ENCODE results near the gene CHRM1.

CHRM1 gene

DNA sequence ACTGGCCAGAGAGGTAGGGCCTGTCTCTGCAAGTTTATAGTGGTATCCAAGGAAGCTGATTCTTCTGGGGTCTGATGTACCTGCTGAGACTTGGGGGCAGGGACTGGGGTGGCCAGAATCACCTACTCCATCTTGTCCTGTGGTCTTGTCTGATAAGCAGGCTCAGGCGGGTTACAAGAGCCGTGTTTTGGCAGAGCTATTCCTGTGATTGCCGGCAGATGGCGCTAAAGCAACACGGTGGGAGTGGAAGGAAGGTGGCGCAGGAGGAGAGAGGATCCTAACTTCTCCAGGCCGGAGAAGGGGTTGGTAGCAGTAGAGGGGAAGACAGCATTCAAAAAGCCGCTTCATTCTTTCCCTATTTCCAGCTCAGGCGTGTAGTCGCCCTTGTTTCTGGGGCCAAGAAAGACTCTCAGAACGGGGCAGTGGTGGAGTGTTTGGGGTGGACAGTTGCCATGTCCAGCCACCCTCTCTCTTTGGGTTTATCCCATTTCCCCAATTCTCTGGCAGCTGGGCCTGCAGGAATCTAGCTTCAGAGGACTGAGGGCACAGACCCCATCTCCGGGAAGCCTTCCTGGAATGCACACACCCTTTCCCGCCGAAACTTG, 15.1 kb downstream of the CHRM1 start:
- TF ChIP-seq, protein P1, sequence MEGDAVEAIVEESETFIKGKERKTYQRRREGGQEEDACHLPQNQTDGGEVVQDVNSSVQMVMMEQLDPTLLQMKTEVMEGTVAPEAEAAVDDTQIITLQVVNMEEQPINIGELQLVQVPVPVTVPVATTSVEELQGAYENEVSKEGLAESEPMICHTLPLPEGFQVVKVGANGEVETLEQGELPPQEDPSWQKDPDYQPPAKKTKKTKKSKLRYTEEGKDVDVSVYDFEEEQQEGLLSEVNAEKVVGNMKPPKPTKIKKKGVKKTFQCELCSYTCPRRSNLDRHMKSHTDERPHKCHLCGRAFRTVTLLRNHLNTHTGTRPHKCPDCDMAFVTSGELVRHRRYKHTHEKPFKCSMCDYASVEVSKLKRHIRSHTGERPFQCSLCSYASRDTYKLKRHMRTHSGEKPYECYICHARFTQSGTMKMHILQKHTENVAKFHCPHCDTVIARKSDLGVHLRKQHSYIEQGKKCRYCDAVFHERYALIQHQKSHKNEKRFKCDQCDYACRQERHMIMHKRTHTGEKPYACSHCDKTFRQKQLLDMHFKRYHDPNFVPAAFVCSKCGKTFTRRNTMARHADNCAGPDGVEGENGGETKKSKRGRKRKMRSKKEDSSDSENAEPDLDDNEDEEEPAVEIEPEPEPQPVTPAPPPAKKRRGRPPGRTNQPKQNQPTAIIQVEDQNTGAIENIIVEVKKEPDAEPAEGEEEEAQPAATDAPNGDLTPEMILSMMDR (IDR thresholded peaks at IDR 0.05) = peak; percentile 95

DNA sequence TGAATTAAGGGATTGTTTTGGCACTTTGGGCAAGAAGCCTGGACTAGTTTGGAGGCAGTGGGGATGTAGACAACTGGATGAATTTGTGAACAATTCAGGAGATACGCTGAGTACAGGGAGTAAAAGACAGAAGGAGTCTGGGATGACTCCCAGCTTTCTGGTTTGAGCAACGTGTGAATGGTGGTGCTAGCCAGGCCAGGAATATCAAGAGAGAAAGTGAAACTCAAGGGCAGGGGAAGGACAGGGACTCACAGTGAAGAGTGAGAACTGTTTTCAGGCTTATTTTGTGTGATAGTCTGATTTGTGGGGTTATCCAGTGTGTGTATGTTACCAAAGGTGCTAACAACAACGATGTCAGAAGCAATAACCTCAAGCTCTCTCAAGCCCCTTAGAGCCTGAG, 15.9 kb downstream of the CHRM1 start:
- TF ChIP-seq, protein P1 (IDR thresholded peaks at IDR 0.05) = no peak

DNA sequence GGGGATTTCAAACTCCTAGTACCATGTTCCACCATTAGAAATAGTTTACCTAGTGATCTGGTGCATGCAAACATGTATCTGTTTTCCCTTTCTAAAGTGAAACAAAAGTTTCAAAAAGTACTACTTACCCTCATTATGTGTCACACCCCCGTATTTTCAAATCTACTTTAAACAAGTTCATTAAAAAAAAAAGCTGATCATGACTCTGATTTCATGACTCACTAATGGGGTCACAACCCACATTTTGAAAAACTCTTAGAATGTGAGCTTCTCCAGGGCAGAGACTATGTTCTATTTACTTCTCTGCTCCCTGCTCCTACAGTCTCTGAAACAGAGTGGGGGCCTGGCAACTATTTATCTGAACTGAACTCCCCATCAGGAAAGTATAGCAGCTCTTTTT, 18.2 kb downstream of the CHRM1 start:
- TF ChIP-seq, protein P1 (IDR thresholded peaks at IDR 0.05) = no peak

DNA sequence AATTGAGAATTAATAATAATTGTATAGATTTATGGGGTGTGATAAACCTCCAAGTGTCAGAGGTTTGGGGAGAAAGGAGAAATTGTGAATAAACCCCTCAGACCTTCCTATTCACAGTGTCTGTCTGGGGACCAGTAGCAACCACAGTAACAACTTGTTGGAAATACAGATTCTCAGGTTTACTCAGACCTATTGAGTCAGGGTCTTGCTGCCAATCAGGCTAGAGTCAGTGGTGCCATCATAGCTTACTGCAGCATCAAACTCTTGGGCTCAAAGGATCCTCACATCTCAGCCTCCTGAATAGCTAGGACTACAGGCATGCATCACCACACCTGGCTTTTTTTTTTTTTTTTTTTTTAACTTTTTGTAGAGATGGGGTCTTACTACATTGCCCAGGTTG, 23.1 kb downstream of the CHRM1 start:
- TF ChIP-seq, protein P1 (IDR thresholded peaks at IDR 0.05) = no peak

DNA sequence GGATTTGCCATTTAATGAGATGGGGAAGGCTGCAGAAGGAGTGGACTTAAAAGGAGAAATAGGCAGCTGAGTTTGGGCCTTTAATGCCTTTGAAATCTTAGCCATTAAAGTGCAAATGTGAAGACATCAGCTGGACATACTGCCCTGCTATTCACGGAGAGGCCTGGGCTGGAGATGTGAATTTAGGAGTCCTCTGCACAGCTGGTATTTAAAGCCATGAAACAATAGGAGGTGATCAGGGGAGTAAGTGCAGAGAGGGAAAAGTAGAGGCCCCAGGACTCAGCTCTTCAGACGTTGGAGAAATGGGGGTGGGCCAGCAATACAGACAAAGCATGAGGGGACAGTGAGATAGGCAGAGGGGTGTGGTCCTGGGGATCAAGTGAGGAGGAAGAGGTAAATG, 23.9 kb downstream of the CHRM1 start:
- TF ChIP-seq, protein P1 (IDR thresholded peaks at IDR 0.05) = no peak

DNA sequence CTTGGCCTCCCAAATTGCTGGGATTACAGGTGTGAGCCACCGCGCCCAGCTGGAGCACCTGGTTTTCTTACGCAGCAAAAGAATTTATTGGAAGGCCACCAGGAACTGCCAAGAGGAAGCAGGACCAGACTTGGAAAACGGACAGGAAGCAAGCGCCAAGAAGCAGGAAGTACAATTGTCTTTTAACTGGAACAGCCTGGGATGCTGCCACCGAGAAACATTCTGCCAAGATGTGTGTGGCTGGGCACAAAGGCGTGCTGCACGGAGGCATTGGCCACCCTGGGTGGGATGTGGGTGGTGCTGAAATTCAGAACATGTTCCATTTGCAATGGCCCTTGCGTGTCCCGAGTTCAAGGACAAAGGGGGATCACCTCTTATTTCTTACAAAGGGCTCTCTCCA, 25.1 kb downstream of the CHRM1 start:
- TF ChIP-seq, protein P1 (IDR thresholded peaks at IDR 0.05) = no peak

DNA sequence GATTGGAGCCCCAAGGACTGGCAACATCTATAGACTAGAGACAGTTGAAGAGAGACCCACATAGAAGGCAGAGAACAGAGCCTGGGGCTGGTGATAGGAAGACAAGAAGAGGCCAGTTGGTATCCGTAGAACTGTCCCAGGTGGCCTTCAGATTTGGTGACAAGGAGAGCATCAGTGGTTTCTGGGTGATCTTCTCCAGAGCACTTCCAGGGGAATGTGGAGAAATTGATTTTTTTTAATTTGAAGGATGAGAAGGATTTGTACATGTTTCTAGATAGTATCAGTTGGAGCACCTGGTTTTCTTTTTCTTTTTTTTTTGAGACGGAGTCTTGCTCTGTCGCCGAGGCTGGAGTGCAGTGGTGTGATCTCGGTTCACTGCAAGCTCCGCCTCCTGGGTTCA, 25.7 kb downstream of the CHRM1 start:
- TF ChIP-seq, protein P1 (IDR thresholded peaks at IDR 0.05) = no peak
